Middle frontal gyrus (tissue), 1 donor: ENCODE results near the gene CTXND1.
"Not testable (repeated sequence)": the region's sequence is repeated elsewhere in the genome, so short reads cannot be mapped to it uniquely, and the experiment has no call there.

Experiments
- DNase-seq: peaks from one replicate; pipeline ENCODE4 v3.0.0-alpha.2; 2015; ENCODE audit warnings: low spot score; ENCODE audit errors: extremely low spot score

CTXND1 gene

GRCh38 chr15:80252121-80252518, at the start of gene CTXND1:
CTXND1 (minus strand) TSS chr15:80252213; CDS start chr15:80201949, 50,264 bp downstream.
- DNase-seq: no peak

DNA sequence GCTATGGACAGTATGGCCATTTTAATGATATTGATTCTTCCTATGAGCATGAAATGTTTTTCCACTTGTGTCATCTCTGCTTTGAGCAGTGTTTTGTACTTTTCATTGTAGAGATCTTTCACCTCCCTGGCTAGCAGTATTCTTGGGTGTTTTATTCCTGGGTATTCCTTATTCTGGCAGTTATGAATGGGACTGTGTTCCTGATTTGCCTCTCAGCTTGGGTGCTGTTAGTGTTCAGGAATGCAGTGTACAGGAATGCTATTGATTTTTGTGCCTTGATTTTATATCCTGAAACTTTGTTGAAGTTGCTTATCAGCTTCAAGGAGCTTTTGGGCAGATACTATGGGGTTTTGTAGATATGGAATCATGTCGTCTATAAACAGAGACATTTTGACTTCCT, 49.5 kb upstream of the CTXND1 start:
- no peak for DNase-seq

DNA sequence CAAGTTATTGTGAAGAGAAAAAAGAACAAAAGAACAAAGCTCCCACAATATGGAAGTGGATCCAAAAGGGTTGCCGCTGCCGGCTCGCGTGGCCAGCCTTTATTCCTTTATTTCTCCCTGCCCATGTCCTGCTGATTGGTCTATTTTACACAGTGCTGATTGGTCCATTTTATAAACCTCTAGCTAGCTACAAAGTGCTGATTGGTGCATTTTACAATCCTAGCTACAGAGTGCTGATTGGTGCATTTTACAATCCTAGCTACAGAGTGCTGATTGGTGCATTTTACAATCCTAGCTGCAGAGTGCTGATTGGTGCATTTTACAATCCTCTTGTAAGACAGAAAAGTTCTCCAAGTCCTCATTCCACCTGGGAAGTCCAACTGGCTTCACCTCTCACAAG, 43.8 kb upstream of the CTXND1 start:
- not testable (repeated sequence) for DNase-seq

DNA sequence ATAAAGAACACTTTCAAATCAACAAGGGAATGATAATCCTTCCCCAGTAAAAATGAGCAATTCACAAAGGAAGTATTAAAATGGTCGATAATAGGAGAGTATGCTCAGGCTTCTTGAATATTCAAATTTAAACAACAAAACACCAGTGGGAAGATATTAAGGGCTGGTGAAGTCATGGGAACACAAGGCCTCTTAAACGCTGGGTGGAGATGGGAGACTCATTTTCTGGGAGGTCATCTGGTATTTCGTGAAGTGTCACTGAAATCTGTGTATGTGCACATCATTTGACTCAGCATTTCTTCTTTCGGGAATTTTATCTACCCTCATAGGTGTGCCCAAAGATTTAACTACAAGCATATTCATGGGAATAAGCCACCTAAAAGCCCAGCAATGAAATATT, 40.1 kb upstream of the CTXND1 start:
- no peak for DNase-seq

DNA sequence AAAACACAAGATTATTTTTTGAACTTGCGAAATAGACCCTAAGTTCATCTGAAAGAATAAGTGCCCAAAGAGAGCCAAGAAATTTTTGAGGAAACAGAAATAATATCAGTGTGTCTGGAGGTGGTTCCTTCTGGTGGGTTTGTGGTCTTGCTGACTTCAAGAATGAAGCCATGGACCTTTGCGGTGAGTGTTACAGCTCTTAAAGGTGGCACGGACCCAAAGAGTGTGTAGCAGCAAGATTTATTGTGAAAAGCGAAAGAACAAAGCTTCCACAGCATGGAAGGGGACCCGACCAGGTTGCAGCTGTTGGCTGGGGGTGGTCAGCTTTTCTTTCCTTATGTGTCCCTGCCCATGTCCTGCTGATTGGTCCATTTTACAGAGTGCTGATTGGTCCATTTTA, 38.9 kb upstream of the CTXND1 start:
- DNase-seq: not testable (repeated sequence)

- DNase-seq: no peak
Observed at GRCh38 chr15:80289528-80290495, 37.8 kb upstream of the CTXND1 start.

- DNase-seq: no peak
Observed at GRCh38 chr15:80288131-80288530, 36.1 kb upstream of the CTXND1 start.

GRCh38 chr15:80286055-80286454, 34.0 kb upstream of the CTXND1 start:
- DNase-seq: no peak

GRCh38 chr15:80285379-80285778, 33.4 kb upstream of the CTXND1 start:
- no peak for DNase-seq

GRCh38 chr15:80283531-80283930, 31.5 kb upstream of the CTXND1 start:
- no peak for DNase-seq

DNA sequence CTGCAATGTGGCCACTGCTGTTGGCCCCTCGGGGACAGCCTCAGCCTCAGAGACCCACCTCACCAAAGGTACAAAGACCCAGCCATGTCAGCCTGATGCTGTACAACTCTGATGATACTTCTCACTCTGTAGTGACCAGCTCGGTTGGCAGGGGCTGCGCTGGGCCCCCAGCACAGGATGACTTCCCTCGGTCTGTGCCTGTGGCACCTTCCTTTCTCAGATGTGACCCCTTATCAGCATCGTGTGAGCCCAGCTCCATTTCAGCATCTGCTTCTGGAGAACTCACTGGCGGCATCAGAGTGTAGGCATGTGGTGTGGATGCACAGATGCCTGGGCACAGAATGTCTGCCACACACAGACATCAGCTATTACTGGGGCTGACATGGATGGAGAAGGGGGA, 25.1 kb upstream of the CTXND1 start:
- DNase-seq: no peak

- no peak for DNase-seq
Observed at GRCh38 chr15:80275961-80276360, 23.9 kb upstream of the CTXND1 start.

DNA sequence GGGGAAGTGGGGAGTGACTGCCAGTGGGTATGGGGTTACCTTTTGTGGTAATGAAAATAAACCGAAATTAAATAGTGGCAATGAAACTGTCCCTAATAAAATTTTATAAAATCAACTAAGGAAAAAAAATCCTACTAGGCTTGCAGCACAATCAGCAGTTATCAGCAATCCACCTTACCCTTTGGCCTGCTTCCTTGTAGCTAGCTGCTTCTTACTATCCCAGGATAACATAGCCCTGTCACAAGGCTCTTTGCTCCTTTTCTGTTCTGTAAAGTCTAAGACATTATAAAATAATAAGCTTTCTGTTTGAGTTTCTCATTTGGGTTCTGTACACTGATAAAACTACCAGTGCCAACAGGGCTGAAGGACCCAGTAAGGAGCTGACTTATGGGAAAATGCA, 23.0 kb upstream of the CTXND1 start:
- no peak for DNase-seq

GRCh38 chr15:80274554-80274953, 22.5 kb upstream of the CTXND1 start:
- DNase-seq: no peak

- DNase-seq: no peak
Observed at GRCh38 chr15:80272987-80273386, 21.0 kb upstream of the CTXND1 start.

GRCh38 chr15:80270472-80270871, 18.5 kb upstream of the CTXND1 start:
- no peak for DNase-seq

- no peak for DNase-seq
Observed at GRCh38 chr15:80268101-80268500, 16.1 kb upstream of the CTXND1 start.

DNA sequence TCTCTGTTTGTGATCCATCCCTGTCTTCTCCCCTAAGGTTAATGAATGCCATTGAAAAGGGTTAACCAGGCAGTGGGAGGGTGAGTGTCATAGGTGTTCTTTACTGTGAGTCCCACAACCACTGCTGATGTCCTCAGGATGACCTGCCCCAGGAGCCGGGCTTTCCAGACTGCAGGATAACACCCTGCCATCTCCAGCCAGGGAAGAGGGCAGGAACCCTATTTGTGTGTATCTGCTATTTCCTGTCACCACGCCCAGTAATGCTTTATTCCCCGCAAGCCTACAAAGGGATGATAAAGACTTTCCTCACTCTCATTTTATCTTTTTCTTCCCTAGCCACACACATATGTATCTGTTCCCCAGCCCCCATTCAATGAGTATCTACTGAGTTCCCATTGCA, 15.6 kb upstream of the CTXND1 start:
- no peak for DNase-seq

- no peak for DNase-seq
Observed at GRCh38 chr15:80266745-80267144, 14.7 kb upstream of the CTXND1 start.

GRCh38 chr15:80266113-80266512, 14.1 kb upstream of the CTXND1 start:
- no peak for DNase-seq

GRCh38 chr15:80265021-80265420, 13.0 kb upstream of the CTXND1 start:
- no peak for DNase-seq

GRCh38 chr15:80264031-80264430, 12.0 kb upstream of the CTXND1 start:
- DNase-seq: no peak

DNA sequence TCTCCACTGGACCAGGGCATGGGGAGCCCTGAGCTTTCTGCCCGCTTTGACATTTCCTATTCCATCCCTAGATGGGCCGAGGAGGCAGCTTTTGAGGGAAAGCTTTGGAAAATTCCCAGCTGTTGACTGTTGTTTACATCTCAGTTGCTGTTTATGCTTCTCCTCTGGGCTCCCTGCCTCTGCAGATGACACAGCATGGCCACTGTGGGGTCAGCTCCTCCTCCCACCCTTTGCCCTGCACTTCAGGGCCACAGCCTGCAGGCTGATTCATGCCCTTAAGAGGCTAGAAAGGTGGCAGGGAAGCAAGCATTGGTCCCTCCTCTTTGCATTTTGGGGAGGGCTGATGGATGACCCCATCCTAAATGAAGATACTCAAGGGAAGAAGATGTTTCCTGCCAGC, 8.5 kb upstream of the CTXND1 start:
- DNase-seq: no peak
